ENCODE measurements around the gene HMCN1.

- TF ChIP-seq CREB5 (CRISPR knock-in tag; IDR thresholded peaks at IDR 0.05; ENCODE audit: low read depth) (no peak), ESRRG (CRISPR knock-in tag; IDR thresholded peaks at IDR 0.05) (no peak), RARB (CRISPR knock-in tag; IDR thresholded peaks at IDR 0.05) (0 out of 2 replicates have a peak, but pooled peaks have one; percentile 8), ZFP30 (CRISPR knock-in tag; IDR thresholded peaks at IDR 0.05) (no peak), GLIS3 (CRISPR knock-in tag; IDR thresholded peaks at IDR 0.05) (no peak), PATZ1 (CRISPR knock-in tag; IDR thresholded peaks at IDR 0.05; ENCODE audit: borderline replicate concordance) (no peak), ZNF70 (CRISPR knock-in tag; IDR thresholded peaks at IDR 0.05) (no peak)
Measured at GRCh38 chr1:186102547-186103148, 368.5 kb downstream of the HMCN1 start.
